Type B pancreatic cell (in vitro differentiated cells): ENCODE results near the gene DDX51. TPM values are rescaled to one million over a fixed set of nuclear protein-coding genes. Genes with fewer than 3 reads are reported as not detected.

Experiments
- DNase-seq: peaks from one replicate; pipeline ENCODE4 v3.0.0; 2021; ENCODE audit warnings: mixed read lengths; ENCODE audit not compliant: unreplicated experiment; ENCODE audit errors: extremely low spot score
- H3K27ac Mint-ChIP-seq: 2 replicates; pipeline ENCODE4 v1.8.0; 2021; ENCODE audit warnings: mild to moderate bottlenecking, mixed read lengths
- H3K27me3 Mint-ChIP-seq: 2 replicates; pipeline ENCODE4 v1.8.0; 2021; ENCODE audit warnings: mixed read lengths
- H3K36me3 Mint-ChIP-seq: 2 replicates; pipeline ENCODE4 v1.8.0; 2021; ENCODE audit warnings: mixed read lengths
- H3K4me1 Mint-ChIP-seq: one replicate; pipeline ENCODE4 v1.8.0; 2021; ENCODE audit warnings: mixed read lengths; ENCODE audit not compliant: unreplicated experiment
- H3K4me3 Mint-ChIP-seq: 2 replicates; pipeline ENCODE4 v1.8.0; 2021; ENCODE audit warnings: mild to moderate bottlenecking, mixed read lengths
- H3K9me3 Mint-ChIP-seq: 2 replicates; pipeline ENCODE4 v1.8.0; 2021; ENCODE audit warnings: mixed read lengths
- total RNA-seq: library from RNA; stranded (reverse); gene quantifications from 2 replicates; pipeline ENCODE4 v1.2.1, GENCODE V29; 2021; ENCODE audit warnings: low replicate concordance
- TF ChIP-seq, protein P1 (sequence below): fragments of 200-600 bp; sonication (generic); conservative IDR thresholded peaks from 2 replicates; pipeline ENCODE4 v1.5.0; 2021; ENCODE audit warnings: antibody characterized with exemption, mild to moderate bottlenecking

Gene DDX51
- total RNA-seq, 1 donor from 2014 or later = 30.5 TPM

DNA sequence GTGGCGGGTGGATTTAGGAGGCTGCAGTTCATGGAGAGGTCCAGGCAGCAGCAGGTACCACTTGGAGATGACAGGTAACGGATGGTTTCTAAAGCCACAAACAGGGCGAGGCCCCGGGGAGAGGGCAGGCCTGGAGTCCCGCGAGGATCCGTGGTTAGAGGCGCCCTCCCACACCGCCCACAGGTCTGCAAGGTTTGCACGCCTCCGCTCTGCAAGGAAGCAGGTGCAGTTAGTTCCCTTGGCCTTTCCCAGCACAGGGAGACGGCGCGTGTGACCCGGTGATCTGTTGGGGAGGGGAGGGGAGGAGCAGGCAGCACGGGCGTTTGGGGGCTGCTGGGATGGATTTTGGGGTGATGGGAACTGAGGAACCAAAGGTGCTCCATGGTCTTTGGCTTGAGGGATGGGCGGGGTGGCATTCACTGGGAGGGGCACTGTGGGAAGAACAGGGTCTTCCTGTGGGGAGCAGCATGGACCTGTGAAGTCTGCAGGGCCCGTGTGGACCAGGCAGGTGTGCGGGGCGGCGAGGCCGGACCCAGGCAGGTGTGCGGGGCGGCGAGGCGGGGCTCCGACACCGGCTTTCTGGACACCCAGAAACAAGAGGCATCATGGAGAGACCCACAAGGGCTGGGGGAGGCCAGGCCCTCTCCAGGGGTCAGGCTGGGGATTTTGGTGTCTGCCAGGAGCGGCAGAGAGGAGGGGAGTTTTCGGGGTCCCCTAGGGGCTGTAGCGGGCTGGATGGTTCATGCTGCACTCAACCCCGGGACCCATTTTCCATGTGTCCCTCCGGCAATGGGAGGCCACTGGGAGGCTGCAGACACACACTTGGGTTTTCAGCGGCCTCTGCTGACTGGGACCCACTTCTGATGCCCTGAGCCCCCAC lies 29.3 kb upstream of the DDX51 start:
- Mint-ChIP-seq H3K27ac (no peak overlapping the region), H3K4me3 (no peak overlapping the region), H3K27me3 (peaks cover 26% of the 10 kb centered on the region), H3K4me1 (peaks cover 10% of the 10 kb centered on the region), H3K9me3 (no peaks in the 10 kb centered on the region), H3K36me3 (no peaks in the 10 kb centered on the region)
- TF ChIP-seq, protein P1, sequence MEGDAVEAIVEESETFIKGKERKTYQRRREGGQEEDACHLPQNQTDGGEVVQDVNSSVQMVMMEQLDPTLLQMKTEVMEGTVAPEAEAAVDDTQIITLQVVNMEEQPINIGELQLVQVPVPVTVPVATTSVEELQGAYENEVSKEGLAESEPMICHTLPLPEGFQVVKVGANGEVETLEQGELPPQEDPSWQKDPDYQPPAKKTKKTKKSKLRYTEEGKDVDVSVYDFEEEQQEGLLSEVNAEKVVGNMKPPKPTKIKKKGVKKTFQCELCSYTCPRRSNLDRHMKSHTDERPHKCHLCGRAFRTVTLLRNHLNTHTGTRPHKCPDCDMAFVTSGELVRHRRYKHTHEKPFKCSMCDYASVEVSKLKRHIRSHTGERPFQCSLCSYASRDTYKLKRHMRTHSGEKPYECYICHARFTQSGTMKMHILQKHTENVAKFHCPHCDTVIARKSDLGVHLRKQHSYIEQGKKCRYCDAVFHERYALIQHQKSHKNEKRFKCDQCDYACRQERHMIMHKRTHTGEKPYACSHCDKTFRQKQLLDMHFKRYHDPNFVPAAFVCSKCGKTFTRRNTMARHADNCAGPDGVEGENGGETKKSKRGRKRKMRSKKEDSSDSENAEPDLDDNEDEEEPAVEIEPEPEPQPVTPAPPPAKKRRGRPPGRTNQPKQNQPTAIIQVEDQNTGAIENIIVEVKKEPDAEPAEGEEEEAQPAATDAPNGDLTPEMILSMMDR = no peak
- DNase-seq = no peak

DNA sequence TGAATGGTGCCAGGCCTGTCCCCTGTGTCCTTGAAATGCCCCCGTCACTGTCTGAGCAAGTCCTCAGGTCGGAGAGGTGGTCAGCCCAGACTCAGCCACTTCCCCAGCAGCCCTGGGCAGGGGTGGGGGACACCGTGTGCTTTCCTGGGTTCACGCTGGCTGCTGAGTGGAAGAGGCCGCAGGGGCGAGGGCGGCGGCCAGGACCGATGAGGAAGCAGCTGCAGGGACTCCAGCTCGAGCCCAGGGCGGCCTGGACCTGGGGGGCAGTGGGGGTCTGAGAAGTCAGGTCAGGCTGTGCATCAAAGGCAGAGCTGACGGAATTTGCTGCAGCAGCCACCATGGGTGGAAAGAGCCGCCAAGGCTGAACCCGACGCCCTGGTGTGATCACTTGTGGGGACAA lies 28.5 kb upstream of the DDX51 start:
- Mint-ChIP-seq H3K27ac (no peak overlapping the region), H3K9me3 (no peaks in the 10 kb centered on the region), H3K27me3 (peaks cover 24% of the 10 kb centered on the region), H3K4me1 (peaks cover 10% of the 10 kb centered on the region), H3K4me3 (no peak overlapping the region), H3K36me3 (no peaks in the 10 kb centered on the region)
- no peak for DNase-seq
- TF ChIP-seq, protein P1 = no peak

DNA sequence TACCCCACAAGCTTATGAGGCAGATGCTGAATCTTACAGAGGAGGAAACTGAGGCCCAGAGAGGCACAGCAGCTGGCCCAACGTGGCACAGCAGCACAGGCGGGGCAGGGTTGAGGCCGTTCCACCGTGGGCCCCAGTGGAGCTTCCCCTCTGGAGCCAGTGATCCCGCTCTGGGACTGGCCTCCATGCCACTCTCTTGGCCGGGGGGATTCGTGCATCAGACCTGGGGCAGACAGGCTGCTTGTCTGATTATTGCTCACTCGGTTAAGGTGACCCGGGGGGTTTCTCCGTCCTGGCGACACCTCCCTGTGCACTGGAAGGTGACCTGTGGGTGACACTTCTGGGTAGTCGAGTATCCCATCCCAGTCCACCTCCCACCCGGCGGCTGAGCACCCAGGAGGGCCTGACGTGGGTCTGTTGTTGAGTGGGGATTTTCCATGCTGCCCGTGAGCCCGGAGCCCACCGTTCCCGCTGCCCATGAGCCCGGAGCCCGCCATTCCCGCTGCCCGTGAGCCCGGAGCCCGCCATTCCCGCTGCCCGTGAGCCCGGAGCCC lies 27.9 kb upstream of the DDX51 start:
- H3K4me1 Mint-ChIP-seq = peaks cover 10% of the 10 kb centered on the region
- H3K27ac Mint-ChIP-seq = no peak overlapping the region
- TF ChIP-seq, protein P1 = no peak
- H3K27me3 Mint-ChIP-seq = peaks cover 22% of the 10 kb centered on the region
- H3K4me3 Mint-ChIP-seq = no peak overlapping the region
- no peaks in the 10 kb centered on the region for H3K9me3 Mint-ChIP-seq
- no peak for DNase-seq
- H3K36me3 Mint-ChIP-seq = no peaks in the 10 kb centered on the region

DNA sequence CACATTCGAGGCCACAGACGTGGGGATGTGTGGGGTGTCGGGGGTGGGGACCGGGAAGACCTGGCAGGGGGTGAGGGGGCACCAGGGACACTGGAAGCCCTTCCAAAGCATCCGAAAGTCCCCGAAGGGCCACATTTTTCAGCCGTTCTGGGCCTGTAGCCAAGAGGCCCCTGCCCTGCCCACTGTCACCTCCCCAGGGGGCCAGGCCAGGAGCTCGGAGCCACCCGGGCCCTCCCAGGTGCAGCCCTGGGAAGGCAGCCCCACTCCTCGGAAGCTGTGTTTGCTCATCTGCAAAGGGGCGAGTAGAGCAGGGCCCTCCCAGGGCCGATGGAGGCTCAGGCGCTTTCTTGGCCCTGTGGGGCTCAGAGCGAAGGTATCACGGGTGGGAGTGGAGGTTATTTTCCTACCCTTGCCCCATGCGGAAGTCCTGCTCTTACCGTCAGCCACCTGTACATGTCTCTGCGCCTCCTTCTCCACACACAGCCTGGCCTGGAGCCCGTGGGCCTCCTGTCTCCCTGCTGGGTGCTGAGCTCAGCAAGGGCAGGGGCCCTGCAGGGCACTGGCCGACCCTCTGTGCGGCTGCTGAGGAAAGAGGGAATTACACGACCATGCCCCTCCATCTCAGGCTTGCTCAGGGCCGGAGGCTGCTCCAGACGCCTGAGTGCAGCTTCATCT lies 27.3 kb upstream of the DDX51 start:
- Mint-ChIP-seq H3K27ac (no peak overlapping the region), H3K36me3 (no peaks in the 10 kb centered on the region), H3K4me3 (no peak overlapping the region), H3K9me3 (no peaks in the 10 kb centered on the region), H3K27me3 (peaks cover 19% of the 10 kb centered on the region), H3K4me1 (peaks cover 10% of the 10 kb centered on the region)
- DNase-seq = no peak
- TF ChIP-seq, protein P1 = no peak

DNA sequence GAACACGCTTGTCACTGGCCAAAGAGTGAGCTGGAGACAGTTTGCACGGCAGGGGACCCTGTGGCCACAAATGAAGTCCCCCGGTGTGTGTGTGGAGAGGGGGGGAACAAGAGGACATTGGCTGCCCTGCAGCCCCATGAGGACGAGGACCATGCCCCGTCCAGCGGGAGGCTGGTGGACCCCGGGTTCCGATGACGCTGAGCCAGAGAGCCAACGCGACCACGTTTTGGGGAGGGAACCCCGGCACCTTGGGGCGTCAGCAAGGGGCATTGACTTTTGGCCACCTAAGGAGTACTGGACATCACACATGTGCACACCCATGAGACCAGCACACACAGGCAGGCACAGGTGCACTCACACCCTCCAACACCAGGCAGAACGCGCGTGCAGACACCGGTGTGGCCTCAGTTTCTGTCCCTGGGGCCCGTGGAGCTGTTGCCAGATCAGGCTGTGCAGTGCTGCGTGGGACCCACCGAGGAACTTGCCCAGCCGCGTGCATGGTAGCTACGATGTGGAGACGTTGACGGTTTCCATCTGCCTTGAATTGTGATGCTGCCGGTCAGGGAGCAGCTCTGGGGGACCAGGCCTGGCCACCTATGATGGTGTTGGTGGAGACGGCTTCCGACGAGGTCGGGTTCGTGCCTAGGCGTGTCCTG lies 26.6 kb upstream of the DDX51 start:
- no peak overlapping the region for H3K4me3 Mint-ChIP-seq
- H3K4me1 Mint-ChIP-seq = peaks cover 10% of the 10 kb centered on the region
- no peaks in the 10 kb centered on the region for H3K9me3 Mint-ChIP-seq
- DNase-seq = no peak
- no peaks in the 10 kb centered on the region for H3K36me3 Mint-ChIP-seq
- TF ChIP-seq, protein P1 = no peak
- H3K27ac Mint-ChIP-seq = no peak overlapping the region
- peaks cover 19% of the 10 kb centered on the region for H3K27me3 Mint-ChIP-seq
